Endothelial cell of umbilical vein (primary cell): ENCODE measurements around the gene ZNF362. TPM values are rescaled to one million over a fixed set of nuclear protein-coding genes. Genes with fewer than 3 reads are reported as not detected.

Experiments used
- BruUV-seq: library from RNA; stranded (reverse); fragments of 400-500 nt; replicated peaks from 2 replicates; lab custom pipeline; 2021; lab: Mats Ljungman, UMichigan
- CTCF ChIA-PET: fragments of 300-600, 350-600 bp; sonication (Branson Sonifier 250); formaldehyde crosslinking; loops from one replicate; lab custom pipeline; 2021; ENCODE audit warnings: antibody characterized with exemption, inconsistent platforms; lab: Charles Lee
- POLR2A ChIA-PET: fragments of 300-600, 350-600 bp; sonication (Branson Sonifier 250); formaldehyde crosslinking; loops from one replicate; lab custom pipeline; 2021; ENCODE audit warnings: antibody characterized with exemption, inconsistent platforms; lab: Charles Lee
- DNase-seq: peaks from one replicate; pipeline ENCODE4 v3.0.0-alpha.2; 2011; ENCODE audit warnings: low read depth, low spot score
- FAIRE-seq: peaks from 2 replicates; lab custom pipeline; 2011; peaks lifted over from hg19 to GRCh38; lab: Jason Lieb, UNC
- H2AFZ ChIP-seq: 2 replicates; pipeline ENCODE4 v1.6.0; 2012; ENCODE audit warnings: low read depth, low read length, control low read depth, inconsistent platforms
- H3K27ac ChIP-seq: 2 replicates; pipeline ENCODE4 v1.5.1; 2011; ENCODE audit warnings: low read depth, mild to moderate bottlenecking, control low read depth, low read length, moderate library complexity; ENCODE audit not compliant: insufficient read depth
- H3K27me3 ChIP-seq, 2 experiments: 2 replicates each; pipeline versions ENCODE4 v1.6.0 to v1.6.1; 2011; ENCODE audit warnings: low read length in 2 of 2, mixed read lengths in 1 of 2; ENCODE audit not compliant: control insufficient read depth in 2 of 2, insufficient read depth in 2 of 2
- H3K36me3 ChIP-seq, 2 experiments: 2 replicates in 1 of 2; 3 replicates in 1 of 2; pipeline ENCODE4 v1.5.1; 2011; ENCODE audit warnings: low read length in 2 of 2, mild to moderate bottlenecking in 1 of 2, moderate library complexity in 1 of 2; ENCODE audit not compliant: control insufficient read depth in 2 of 2, insufficient read depth in 2 of 2; ENCODE audit errors: extremely low read depth in 1 of 2
- H3K4me1 ChIP-seq: 3 replicates; pipeline ENCODE4 v1.5.1; 2011; ENCODE audit warnings: mild to moderate bottlenecking, low read length; ENCODE audit not compliant: control insufficient read depth, insufficient read depth; ENCODE audit errors: extremely low read depth
- H3K4me2 ChIP-seq: 2 replicates; pipeline ENCODE4 v1.6.1; 2011; ENCODE audit warnings: low read length, control low read depth, mixed read lengths; ENCODE audit not compliant: insufficient read depth
- H3K4me3 ChIP-seq, 3 experiments: fragments of 200-600 bp in 1 of 3; sonication (generic), shearing (Covaris generic) in 1 of 3; replicated peaks in 1 of 3; 2 replicates each; pipeline ENCODE4 v1.5.1; 2011 to 2016; ENCODE audit warnings: control low read depth in 3 of 3, low read length in 3 of 3, mild to moderate bottlenecking in 2 of 3, inconsistent platforms in 1 of 3, low read depth in 1 of 3, moderate library complexity in 1 of 3; ENCODE audit not compliant: insufficient read depth in 1 of 3
- H3K79me2 ChIP-seq: 2 replicates; pipeline ENCODE4 v1.6.0; 2012; ENCODE audit warnings: low read length, inconsistent platforms; ENCODE audit not compliant: control insufficient read depth, insufficient read depth
- H3K9ac ChIP-seq: replicated peaks from 2 replicates; pipeline ENCODE3; 2011; ENCODE audit warnings: low read length, control low read depth; ENCODE audit not compliant: insufficient read depth; ENCODE audit errors: extremely low read depth
- H3K9me1 ChIP-seq: replicated peaks from 3 replicates; pipeline ENCODE4 v1.6.0; 2011; ENCODE audit warnings: mild to moderate bottlenecking, low read length; ENCODE audit not compliant: control insufficient read depth, insufficient read depth; ENCODE audit errors: extremely low read depth
- H3K9me3 ChIP-seq: replicated peaks from 2 replicates; pipeline ENCODE4 v1.5.1; 2012; ENCODE audit warnings: low read length, inconsistent platforms; ENCODE audit not compliant: control insufficient read depth, insufficient read depth
- H4K20me1 ChIP-seq: replicated peaks from 2 replicates; pipeline ENCODE3; 2011; ENCODE audit warnings: mild to moderate bottlenecking, low read length; ENCODE audit not compliant: control insufficient read depth, insufficient read depth; ENCODE audit errors: extremely low read depth
- EZH2 ChIP-seq: IDR thresholded peaks from 2 replicates; pipeline ENCODE4 v1.6.1; 2012; ENCODE audit warnings: borderline replicate concordance, low read depth, mild to moderate bottlenecking, moderate library complexity, low read length, inconsistent platforms; ENCODE audit not compliant: severe bottlenecking
- FOS ChIP-seq: IDR thresholded peaks from 2 replicates; pipeline ENCODE4 v1.6.1; 2011; ENCODE audit warnings: mild to moderate bottlenecking, low read length, moderate library complexity, borderline replicate concordance; ENCODE audit not compliant: insufficient read depth
- GATA2 ChIP-seq: IDR thresholded peaks from 2 replicates; pipeline ENCODE4 v1.7.0; 2011; ENCODE audit warnings: low read depth, mild to moderate bottlenecking, moderate library complexity, mixed read lengths, low read length; ENCODE audit not compliant: insufficient read length, insufficient read depth
- JUN ChIP-seq: IDR thresholded peaks from 2 replicates; pipeline ENCODE4 v1.6.1; 2011; ENCODE audit warnings: borderline replicate concordance, low read depth; ENCODE audit not compliant: insufficient read length, insufficient read depth
- MAX ChIP-seq: IDR thresholded peaks from 2 replicates; pipeline ENCODE4 v1.6.1; 2011; ENCODE audit not compliant: insufficient read depth, insufficient read length
- MYC ChIP-seq: IDR thresholded peaks from one replicate; pipeline ENCODE4 v1.6.1; 2011; ENCODE audit warnings: mild to moderate bottlenecking, low read depth, low read length
- POLR2A ChIP-seq: IDR thresholded peaks from 2 replicates; pipeline ENCODE4 v1.6.1; 2012; ENCODE audit warnings: low read depth, mild to moderate bottlenecking, control low read depth, low read length
- POLR2AphosphoS5 ChIP-seq: IDR thresholded peaks from 2 replicates; pipeline ENCODE4 v1.6.1; 2012; ENCODE audit warnings: low read depth, mild to moderate bottlenecking, control low read depth, low read length, moderate library complexity; ENCODE audit not compliant: insufficient read depth
- dilution Hi-C: fragments of 300-500 bp; cut with MboI; formaldehyde crosslinking; loops from one replicate; pipeline ENCODE4 v1.15.0; 2019; ENCODE audit warnings: low sequenced_read_pairs; ENCODE audit not compliant: extremely low pct_ligation_motif_present
- intact Hi-C: fragments of 100-400 bp; cut with micrococcal nuclease; formaldehyde crosslinking; loops from one replicate; pipeline ENCODE4 v1.10.0; 2022
- polyA plus RNA-seq, 4 experiments: library from polyadenylated mRNA; depleted of rRNA in 3 of 4; stranded (reverse) in 3 of 4; unstranded in 1 of 4; fragments of >200 nt; gene quantifications; 2 replicates each; pipeline versions ENCODE4 v1.2.1 to v1.2.3, GENCODE V29; 2011 to 2012; ENCODE audit warnings: missing spikeins in 1 of 4
- total RNA-seq: library from RNA; stranded (reverse); gene quantifications from 2 replicates; pipeline ENCODE4 v1.2.3, GENCODE V29; 2021
- TF ChIP-seq, protein P1 (sequence below), 2 donors: IDR thresholded peaks; 1 replicate in 1 of 2; 2 replicates in 1 of 2; pipeline ENCODE4 v1.5.1; 2011; ENCODE audit warnings: low read length in 2 of 2, mild to moderate bottlenecking in 2 of 2, moderate library complexity in 2 of 2, control low read depth in 1 of 2, inconsistent platforms in 1 of 2, low read depth in 1 of 2; ENCODE audit not compliant: insufficient read depth in 1 of 2; ENCODE audit errors: extremely low read depth in 1 of 2

The ZNF362 gene
- total and polyA plus RNA-seq, 2 donors (not counting 3 experiments of a cell fraction or from before 2014, with no cell fraction given) = 28.4 to 35.3 TPM

DNA sequence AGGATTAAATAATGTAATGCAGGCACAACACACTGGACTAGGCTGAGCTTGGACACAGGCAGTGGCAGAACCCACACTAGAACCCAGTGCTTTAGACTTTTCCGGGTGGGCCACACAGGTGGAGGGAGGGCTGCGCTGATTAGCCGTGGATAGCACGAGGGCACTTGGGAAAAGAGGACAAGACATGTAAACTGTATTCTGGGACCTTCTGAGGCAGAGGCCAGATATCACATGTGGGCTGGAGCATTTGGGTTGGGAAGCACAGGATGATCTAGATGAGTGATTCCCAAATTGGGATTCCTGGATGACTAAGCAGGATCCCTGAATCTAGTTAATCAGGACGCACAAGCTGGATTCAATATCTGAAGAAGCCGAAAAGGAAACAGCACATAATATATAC is 84.9 kb downstream of the ZNF362 start:
- TF ChIP-seq EZH2 (no peak), MAX (no peak), GATA2 (no peak), POLR2AphosphoS5 (no peak), FOS (no peak), MYC (no peak), POLR2A (no peak), JUN (no peak)
- TF ChIP-seq, protein P1, sequence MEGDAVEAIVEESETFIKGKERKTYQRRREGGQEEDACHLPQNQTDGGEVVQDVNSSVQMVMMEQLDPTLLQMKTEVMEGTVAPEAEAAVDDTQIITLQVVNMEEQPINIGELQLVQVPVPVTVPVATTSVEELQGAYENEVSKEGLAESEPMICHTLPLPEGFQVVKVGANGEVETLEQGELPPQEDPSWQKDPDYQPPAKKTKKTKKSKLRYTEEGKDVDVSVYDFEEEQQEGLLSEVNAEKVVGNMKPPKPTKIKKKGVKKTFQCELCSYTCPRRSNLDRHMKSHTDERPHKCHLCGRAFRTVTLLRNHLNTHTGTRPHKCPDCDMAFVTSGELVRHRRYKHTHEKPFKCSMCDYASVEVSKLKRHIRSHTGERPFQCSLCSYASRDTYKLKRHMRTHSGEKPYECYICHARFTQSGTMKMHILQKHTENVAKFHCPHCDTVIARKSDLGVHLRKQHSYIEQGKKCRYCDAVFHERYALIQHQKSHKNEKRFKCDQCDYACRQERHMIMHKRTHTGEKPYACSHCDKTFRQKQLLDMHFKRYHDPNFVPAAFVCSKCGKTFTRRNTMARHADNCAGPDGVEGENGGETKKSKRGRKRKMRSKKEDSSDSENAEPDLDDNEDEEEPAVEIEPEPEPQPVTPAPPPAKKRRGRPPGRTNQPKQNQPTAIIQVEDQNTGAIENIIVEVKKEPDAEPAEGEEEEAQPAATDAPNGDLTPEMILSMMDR (IDR thresholded peaks at IDR 0.05; ENCODE audit: extremely low read depth in 1 of 2, insufficient read depth in 1 of 2, low read depth in 1 of 2, low read length in 2 of 2) = no peak
- CTCF ChIA-PET = interaction anchor here (1.5 to 1.9 kb wide), 2 partner anchors 46 to 130 kb away, joined by 3 to 11 read pairs; no protein-coding TSS in a partner anchor
- peaks cover 76% of the 10 kb centered on the region for H3K4me1 ChIP-seq
- BruUV-seq = no TSS peak
- peaks cover 0 to 5% of the 10 kb centered on the region in 2 experiments for H3K36me3 ChIP-seq
- no peaks in the 10 kb centered on the region for H3K27me3 ChIP-seq
- H2AFZ ChIP-seq = no peak overlapping the region
- H3K9me3 ChIP-seq = no peaks in the 10 kb centered on the region
- peaks cover 9% of the 10 kb centered on the region for H4K20me1 ChIP-seq
- FAIRE-seq (no peak), DNase-seq (no peak)
- H3K9me1 ChIP-seq = no peaks in the 10 kb centered on the region
- POLR2A ChIA-PET = no interaction called here
- peaks cover 95% of the 10 kb centered on the region for H3K79me2 ChIP-seq
- no peak overlapping the region for H3K4me2 ChIP-seq
- dilution Hi-C loops = no loop called here
- intact Hi-C loops = no loop called here
- no peak overlapping the region for H3K4me3 ChIP-seq
- peak overlapping the region; percentile 6 for H3K27ac ChIP-seq
- H3K9ac ChIP-seq = no peak overlapping the region
